HepG2 (cell line): ENCODE results near the gene POLR1G. TPM values are rescaled to one million over a fixed set of nuclear protein-coding genes. Genes with fewer than 3 reads are reported as not detected.

Experiments used
- ATAC-seq: fragments of 200-7000 bp; cut with Tn5 transposase; 3 replicates; pipeline ENCODE4 v1.9.1; 2020; ENCODE audit warnings: mild to moderate bottlenecking, moderate library complexity
- BruUV-seq: library from RNA; stranded (reverse); fragments of 400-500 nt; replicated peaks from 2 replicates; lab custom pipeline; 2021; lab: Mats Ljungman, UMichigan
- CTCF ChIA-PET: fragments of 300-600 bp; formaldehyde crosslinking; extraction: SDS; loops from one replicate; lab custom pipeline; 2021; ENCODE audit warnings: low total read pairs, inconsistent platforms, low intra/inter-chr PET ratio; lab: Yijun Ruan, JAX
- POLR2A ChIA-PET: fragments of 350-600 bp; sonication (Branson Sonifier 250); formaldehyde crosslinking; loops from one replicate; lab custom pipeline; 2020; ENCODE audit warnings: antibody characterized with exemption, inconsistent platforms; lab: Yijun Ruan, JAX
- DNase-seq: peaks from one replicate; pipeline ENCODE4 v3.0.0-alpha.2; 2015; ENCODE audit warnings: low spot score
- FAIRE-seq: peaks from 3 replicates; lab custom pipeline; 2011; peaks lifted over from hg19 to GRCh38; lab: Jason Lieb, UNC
- H2AFZ ChIP-seq: one replicate; pipeline ENCODE4 v1.6.1; 2011; ENCODE audit warnings: low read length, inconsistent platforms
- H3K27ac ChIP-seq: fragments of 300-600 bp; 3 replicates; pipeline ENCODE4 v1.8.0; 2011; ENCODE audit warnings: mixed run types, mild to moderate bottlenecking, mixed read lengths, low read length, inconsistent platforms; ENCODE audit not compliant: insufficient read depth; ENCODE audit errors: extremely low read length
- H3K27me3 ChIP-seq, 2 experiments: fragments of 200-600 bp in 1 of 2; 2 replicates in 1 of 2; 3 replicates in 1 of 2; pipeline versions ENCODE4 v1.6.0 to v1.8.0; 2011; ENCODE audit warnings: low read length in 2 of 2, mild to moderate bottlenecking in 2 of 2, moderate library complexity in 2 of 2, inconsistent platforms in 1 of 2; ENCODE audit not compliant: insufficient read depth in 2 of 2, control insufficient read depth in 1 of 2
- H3K36me3 ChIP-seq, 2 experiments: fragments of 200-600 bp in 1 of 2; replicated peaks in 1 of 2; 2 replicates in 1 of 2; 3 replicates in 1 of 2; pipeline versions ENCODE4 v1.5.1 to v1.8.0; 2011; ENCODE audit warnings: low read length in 2 of 2, inconsistent platforms in 1 of 2; ENCODE audit not compliant: insufficient read depth in 2 of 2, control insufficient read depth in 1 of 2
- H3K4me1 ChIP-seq: 2 replicates; pipeline ENCODE4 v1.5.1; 2012; ENCODE audit warnings: low read length, inconsistent platforms; ENCODE audit not compliant: insufficient read depth
- H3K4me2 ChIP-seq: 2 replicates; pipeline ENCODE4 v1.6.0; 2011; ENCODE audit warnings: low read depth, low read length, inconsistent platforms
- H3K4me3 ChIP-seq, 3 experiments: fragments of 200-600 bp in 1 of 3; sonication (generic), shearing (Covaris generic) in 1 of 3; replicated peaks in 1 of 3; 2 replicates each; pipeline ENCODE4 v1.5.1; 2011 to 2016; ENCODE audit warnings: low read length in 3 of 3, inconsistent platforms in 2 of 3, low read depth in 2 of 3, mild to moderate bottlenecking in 2 of 3, control low read depth in 1 of 3, mixed read lengths in 1 of 3; ENCODE audit not compliant: insufficient read depth in 1 of 3
- H3K79me2 ChIP-seq: one replicate; pipeline ENCODE4 v1.6.1; 2011; ENCODE audit warnings: low read length, inconsistent platforms; ENCODE audit not compliant: insufficient read depth
- H3K9ac ChIP-seq: 2 replicates; pipeline ENCODE4 v1.6.0; 2011; ENCODE audit warnings: mild to moderate bottlenecking, low read depth, low read length, inconsistent platforms; ENCODE audit not compliant: insufficient read depth
- H3K9me3 ChIP-seq: 2 replicates; pipeline ENCODE4 v1.5.1; 2012; ENCODE audit warnings: mild to moderate bottlenecking, low read length
- H4K20me1 ChIP-seq: 2 replicates; pipeline ENCODE4 v1.6.0; 2011; ENCODE audit warnings: inconsistent platforms, mild to moderate bottlenecking, low read length, moderate library complexity; ENCODE audit not compliant: insufficient read depth
- CREM ChIP-seq, 2 experiments: sonication (generic) in 1 of 2; formaldehyde crosslinking in 1 of 2; IDR thresholded peaks; 2 replicates each; pipeline versions ENCODE4 v1.4.0 to v1.6.1; 2016 to 2020; ENCODE audit warnings: antibody characterized with exemption in 1 of 2, mild to moderate bottlenecking in 1 of 2, missing genetic modification reagents in 1 of 2
- FOXK1 ChIP-seq: sonication (generic); formaldehyde crosslinking; IDR thresholded peaks from 2 replicates; pipeline ENCODE4 v1.4.0; 2020; ENCODE audit warnings: low read depth, missing genetic modification reagents, borderline replicate concordance
- MIXL1 ChIP-seq: IDR thresholded peaks from 2 replicates; pipeline ENCODE4 v1.6.1; 2016
- ONECUT2 ChIP-seq: sonication (generic); formaldehyde crosslinking; IDR thresholded peaks from 2 replicates; pipeline ENCODE4 v1.4.0; 2020; ENCODE audit warnings: missing genetic modification reagents
- PAF1 ChIP-seq: IDR thresholded peaks from 2 replicates; pipeline ENCODE4 v1.6.1; 2016; ENCODE audit warnings: missing genetic modification reagents, missing compliant biosample characterization
- PHF21A ChIP-seq: sonication (generic); formaldehyde crosslinking; IDR thresholded peaks from 2 replicates; pipeline ENCODE4 v1.5.0; 2020; ENCODE audit warnings: mild to moderate bottlenecking, missing genetic modification reagents
- POLR2AphosphoS5 ChIP-seq: IDR thresholded peaks from 2 replicates; pipeline ENCODE4 v1.6.1; 2012; ENCODE audit warnings: low read depth, low read length
- POLR2G ChIP-seq: fragments of 200-400 bp; formaldehyde crosslinking; IDR thresholded peaks from 2 replicates; pipeline ENCODE4 v1.6.1; 2018; ENCODE audit warnings: mild to moderate bottlenecking, low read depth, low read length, moderate library complexity
- RFXAP ChIP-seq: sonication (generic); formaldehyde crosslinking; IDR thresholded peaks from 2 replicates; pipeline ENCODE4 v1.4.0; 2020; ENCODE audit warnings: missing genetic modification reagents, borderline replicate concordance
- SOX5 ChIP-seq: IDR thresholded peaks from 2 replicates; pipeline ENCODE4 v1.6.1; 2016; ENCODE audit warnings: borderline replicate concordance
- SP2 ChIP-seq: sonication (generic); formaldehyde crosslinking; IDR thresholded peaks from 2 replicates; pipeline ENCODE4 v1.5.1; 2020; ENCODE audit warnings: mild to moderate bottlenecking, missing genetic modification reagents
- SPEN ChIP-seq: sonication (generic); formaldehyde crosslinking; IDR thresholded peaks from 2 replicates; pipeline ENCODE4 v1.5.1; 2020; ENCODE audit warnings: low read depth, mild to moderate bottlenecking, missing genetic modification reagents
- TARDBP ChIP-seq: sonication (generic); formaldehyde crosslinking; IDR thresholded peaks from 2 replicates; pipeline ENCODE4 v1.8.0; 2022; ENCODE audit warnings: mild to moderate bottlenecking, missing genetic modification reagents
- ZFAT ChIP-seq: sonication (generic); formaldehyde crosslinking; conservative IDR thresholded peaks from 2 replicates; pipeline ENCODE4 v1.8.1; 2023; ENCODE audit warnings: missing genetic modification reagents, inconsistent platforms
- ZMYM2 ChIP-seq: sonication (generic); formaldehyde crosslinking; IDR thresholded peaks from 2 replicates; pipeline ENCODE4 v1.8.0; 2022; ENCODE audit warnings: mild to moderate bottlenecking, missing genetic modification reagents
- ZNF121 ChIP-seq: sonication (generic); formaldehyde crosslinking; IDR thresholded peaks from 2 replicates; pipeline ENCODE4 v1.5.0; 2020; ENCODE audit warnings: mild to moderate bottlenecking, missing genetic modification reagents
- ZNF362 ChIP-seq: sonication (generic); formaldehyde crosslinking; IDR thresholded peaks from 2 replicates; pipeline ENCODE4 v1.4.0; 2020; ENCODE audit warnings: missing genetic modification reagents, mild to moderate bottlenecking, borderline replicate concordance
- ZNF414 ChIP-seq: sonication (generic); formaldehyde crosslinking; IDR thresholded peaks from 2 replicates; pipeline ENCODE4 v1.5.0; 2020; ENCODE audit warnings: missing genetic modification reagents
- ZNF431 ChIP-seq: sonication (generic); formaldehyde crosslinking; IDR thresholded peaks from 2 replicates; pipeline ENCODE4 v1.9.0; 2022; ENCODE audit warnings: missing genetic modification reagents, low read depth, mild to moderate bottlenecking, borderline replicate concordance
- ZNF788 ChIP-seq: sonication (generic); formaldehyde crosslinking; IDR thresholded peaks from 2 replicates; pipeline ENCODE4 v1.5.0; 2020; ENCODE audit warnings: mild to moderate bottlenecking, missing genetic modification reagents, borderline replicate concordance
- WGBS: methylation state at CpG from one replicate; pipeline ENCODE4 v1.1.6; 2017; ENCODE audit warnings: low lambda C conversion rate; 5-methylcytosine and 5-hydroxymethylcytosine counted together
- in situ Hi-C: cut with HindIII; loops from 2 replicates; pipeline ENCODE4 v1.10.0; 2017; ENCODE audit warnings: low pct_unique_long_range_greater_than_20kb; ENCODE audit not compliant: extremely low pct_ligation_motif_present
- intact Hi-C: fragments of 100-400 bp; cut with micrococcal nuclease; formaldehyde crosslinking; loops from one replicate; pipeline ENCODE4 v1.10.0; 2022; ENCODE audit not compliant: unreplicated experiment
- polyA plus RNA-seq, 8 experiments: library from polyadenylated mRNA; depleted of rRNA in 3 of 8; stranded (reverse) in 7 of 8; unstranded in 1 of 8; fragments of >200 nt; fragmentation: Illumina TruSeq in 4 of 8; extraction: Trizol in 4 of 8; gene quantifications; 2 replicates each; pipeline versions ENCODE4 v1.2.1 to v1.2.3, GENCODE V29; 2011 to 2016; ENCODE audit warnings: low read depth in 4 of 8, missing spikeins in 1 of 8, mixed read lengths in 1 of 8; ENCODE audit not compliant: insufficient read depth in 1 of 8
- total RNA-seq, 5 experiments: library from RNA; depleted of rRNA; stranded (reverse); fragments of >200 nt; fragmentation: Illumina TruSeq; extraction: Trizol; gene quantifications; 2 replicates each; pipeline ENCODE4 v1.2.3, GENCODE V29; 2016; ENCODE audit warnings: low read depth in 1 of 5
- TF ChIP-seq, protein P1 (sequence below): IDR thresholded peaks from 2 replicates; pipeline ENCODE4 v1.6.1; 2016; ENCODE audit warnings: missing compliant biosample characterization, missing genetic modification reagents, borderline replicate concordance

The POLR1G gene
- total and polyA plus RNA-seq, 2 of the 13 experiments (the other 11 are each of a cell fraction or from before 2014, with no cell fraction given) = 3.5 to 20.8 TPM

DNA sequence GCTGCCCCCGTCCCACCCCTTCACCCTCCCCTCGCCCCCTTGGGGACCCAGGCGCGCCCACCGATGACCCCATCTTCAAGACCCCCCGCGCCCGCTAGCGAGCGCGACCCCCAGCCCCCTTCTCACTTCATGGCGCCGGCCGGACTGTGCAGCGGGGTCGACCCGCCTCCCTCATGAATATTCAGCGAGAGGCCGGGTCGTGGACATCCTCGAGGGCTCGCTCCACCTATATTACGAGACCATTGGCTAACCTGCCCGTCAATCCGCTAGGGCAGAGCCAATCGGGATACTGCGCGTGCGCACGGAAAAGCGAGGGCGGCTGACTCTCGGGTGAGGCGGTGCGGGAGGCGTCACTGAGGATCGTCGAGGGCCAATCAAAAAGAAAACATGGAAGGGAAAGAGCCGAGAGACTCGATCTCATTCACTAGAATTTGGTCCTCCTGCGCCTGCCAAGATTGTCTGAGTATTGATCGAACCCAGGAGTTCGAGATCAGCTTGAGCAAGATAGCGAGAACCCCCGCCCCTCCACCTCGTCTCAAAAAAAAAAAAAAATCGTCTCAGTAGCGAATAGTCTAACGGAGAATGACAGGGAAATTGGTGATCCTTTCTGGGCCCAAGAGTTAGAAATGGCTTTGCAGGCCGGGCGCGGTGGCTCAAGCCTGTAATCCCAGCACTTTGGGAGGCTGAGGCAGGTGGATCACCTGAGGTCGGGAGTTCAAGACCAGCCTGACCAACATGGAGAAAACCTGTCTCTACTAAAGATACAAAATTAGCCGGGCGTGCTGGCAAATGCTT, 35.8 kb upstream of the POLR1G start, which contains the start of gene ERCC2:
Gene ERCC2 (minus strand): TSS at position 164 of the 795 bp plus-strand sequence. CDS start 33 bp downstream, at position 131.
- peak; percentile 87 for FAIRE-seq
- TF ChIP-seq ZFAT (CRISPR knock-in tag) = no peak
- TF ChIP-seq, protein P1, sequence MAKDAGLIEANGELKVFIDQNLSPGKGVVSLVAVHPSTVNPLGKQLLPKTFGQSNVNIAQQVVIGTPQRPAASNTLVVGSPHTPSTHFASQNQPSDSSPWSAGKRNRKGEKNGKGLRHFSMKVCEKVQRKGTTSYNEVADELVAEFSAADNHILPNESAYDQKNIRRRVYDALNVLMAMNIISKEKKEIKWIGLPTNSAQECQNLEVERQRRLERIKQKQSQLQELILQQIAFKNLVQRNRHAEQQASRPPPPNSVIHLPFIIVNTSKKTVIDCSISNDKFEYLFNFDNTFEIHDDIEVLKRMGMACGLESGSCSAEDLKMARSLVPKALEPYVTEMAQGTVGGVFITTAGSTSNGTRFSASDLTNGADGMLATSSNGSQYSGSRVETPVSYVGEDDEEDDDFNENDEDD (CRISPR knock-in tag) = peak; percentile 30; the same call in 1 of the 2 replicates
- 0 out of 2 replicates have a peak, but pooled peaks have one; percentile 22 for TF ChIP-seq ZNF788 (CRISPR knock-in tag)
- TF ChIP-seq ONECUT2 = peak; percentile 76
- TF ChIP-seq ZNF121 (CRISPR knock-in tag) = no peak
- TF ChIP-seq PHF21A = peak; percentile 60; the same call in 1 of the 2 replicates
- no peak for TF ChIP-seq ZNF431 (CRISPR knock-in tag)
- peak; percentile 64; the same call in 1 of the 2 replicates for TF ChIP-seq ZNF362 (CRISPR knock-in tag)
- peak; percentile 51; the same call in 1 of the 2 replicates for TF ChIP-seq RFXAP
- 0 out of 2 replicates have a peak, but pooled peaks have one; percentile 0 for TF ChIP-seq TARDBP (CRISPR knock-in tag)
- peak; percentile 9; the same call in 1 of the 2 replicates for TF ChIP-seq ZNF414 (CRISPR knock-in tag)
- peak; percentile 51; the same call in 1 of the 2 replicates for TF ChIP-seq POLR2G
- TF ChIP-seq SPEN (CRISPR knock-in tag) = peak; percentile 64; the same call in 1 of the 2 replicates
- peak; percentile 68; the same call in 1 of the 2 replicates for TF ChIP-seq FOXK1
- TF ChIP-seq SOX5 (CRISPR knock-in tag) = no peak
- TF ChIP-seq SP2 (CRISPR knock-in tag) = peak; percentile 97
- peak; percentile 65; the same call in 1 of the 2 replicates for TF ChIP-seq POLR2AphosphoS5
- TF ChIP-seq PAF1 (CRISPR knock-in tag) = no peak
- TF ChIP-seq CREM (IDR thresholded peaks at IDR 0.05) = peak; percentile 65; the same call in 1 of the 2 replicates
- no peak for TF ChIP-seq CREM (CRISPR knock-in tag; IDR thresholded peaks at IDR 0.05)
- TF ChIP-seq MIXL1 (CRISPR knock-in tag) = 0 out of 2 replicates have a peak, but pooled peaks have one; percentile 22
- TF ChIP-seq ZMYM2 (CRISPR knock-in tag) = peak; percentile 77; the same call in 1 of the 2 replicates

More for the DNA sequence above, 35.8 kb upstream of the POLR1G start, which contains the start of gene ERCC2:
- H3K9me3 ChIP-seq = no peaks in the 10 kb centered on the region
- peaks cover 4 to 11% of the 10 kb centered on the region in 2 experiments; a peak in 4 of 5 replicates for H3K36me3 ChIP-seq
- peak within 1 kb of the TSS; percentile 75 for H3K4me2 ChIP-seq
- peaks cover 32% of the 10 kb centered on the region for H3K4me1 ChIP-seq
- WGBS = 5% methylated on average over 32 of the region's 55 CpGs
- H4K20me1 ChIP-seq = peaks cover 4% of the 10 kb centered on the region; the same call in 1 of the 2 replicates
- ChIA-PET CTCF (no interaction called here), POLR2A (interaction anchor here (0.6 to 1.7 kb wide), 4 partner anchors 8 to 399 kb away, joined by 3 to 4 read pairs (median 4); partner anchors contain the start of genes BLOC1S3, PPP1R13L and TRAPPC6A)
- H3K27ac ChIP-seq = peak within 1 kb of the TSS; percentile 94
- intact Hi-C loops = no loop called here
- peaks cover 8% of the 10 kb centered on the region for H3K79me2 ChIP-seq
- in situ Hi-C loops = no loop called here
- DNase-seq = peak; percentile 96
- peak within 1 kb of the TSS; percentile 84 to 95 (median 86) for H3K4me3 ChIP-seq
- peak; percentile 99 for ATAC-seq
- H2AFZ ChIP-seq = no peak within 1 kb of the TSS
- H3K27me3 ChIP-seq = no peaks in the 10 kb centered on the region
- BruUV-seq = TSS peak; percentile 99
- peak within 1 kb of the TSS; percentile 88 for H3K9ac ChIP-seq
